ENCODE data around the gene ADCY1. TPM values are rescaled to one million over a fixed set of nuclear protein-coding genes. Genes with fewer than 3 reads are reported as not detected.

The ADCY1 gene
- total RNA-seq, 1 donor from 2014 or later, result 6.6 TPM

GRCh38 chr7:45686441-45687184, 112.4 kb downstream of the ADCY1 start:
- DNase-seq (ENCODE audit: low read depth), result no peak
- no peak for TF ChIP-seq CTCF (IDR thresholded peaks at IDR 0.05; ENCODE audit: insufficient read depth, low read length, poor library complexity, severe bottlenecking)

GRCh38 chr7:45687185-45687560, 113.0 kb downstream of the ADCY1 start:
- Histone ChIP-seq H3K4me3 (ENCODE audit: low read depth, low read length) (no peak overlapping the region), H3K27me3 (ENCODE audit: control insufficient read depth, insufficient read depth, low read length) (no peaks in the 10 kb centered on the region), H3K36me3 (ENCODE audit: control insufficient read depth, insufficient read depth, low read length) (no peaks in the 10 kb centered on the region)
- TF ChIP-seq CTCF (IDR thresholded peaks at IDR 0.05; ENCODE audit: insufficient read depth, low read length, poor library complexity, severe bottlenecking), result no peak
- DNase-seq (ENCODE audit: low read depth), result no peak

More at GRCh38 chr7:45686441-45687184, 112.4 kb downstream of the ADCY1 start:
- H3K36me3 ChIP-seq (ENCODE audit: control insufficient read depth, insufficient read depth, low read length), result no peaks in the 10 kb centered on the region
- H3K4me3 ChIP-seq (ENCODE audit: low read depth, low read length), result no peak overlapping the region
- no peaks in the 10 kb centered on the region for H3K27me3 ChIP-seq (ENCODE audit: control insufficient read depth, insufficient read depth, low read length)

GRCh38 chr7:45687721-45688120, 113.6 kb downstream of the ADCY1 start:
- H3K27me3 ChIP-seq (ENCODE audit: control insufficient read depth, insufficient read depth, low read length), result no peaks in the 10 kb centered on the region
- DNase-seq (ENCODE audit: low read depth), result no peak
- H3K36me3 ChIP-seq (ENCODE audit: control insufficient read depth, insufficient read depth, low read length), result no peaks in the 10 kb centered on the region
- no peak for TF ChIP-seq CTCF (IDR thresholded peaks at IDR 0.05; ENCODE audit: insufficient read depth, low read length, poor library complexity, severe bottlenecking)
- H3K4me3 ChIP-seq (ENCODE audit: low read depth, low read length), result no peak overlapping the region

- Histone ChIP-seq H3K27me3 (ENCODE audit: control insufficient read depth, insufficient read depth, low read length) (no peaks in the 10 kb centered on the region), H3K4me3 (ENCODE audit: low read depth, low read length) (no peak overlapping the region), H3K36me3 (ENCODE audit: control insufficient read depth, insufficient read depth, low read length) (no peaks in the 10 kb centered on the region)
- DNase-seq (ENCODE audit: low read depth), result no peak
- TF ChIP-seq CTCF (IDR thresholded peaks at IDR 0.05; ENCODE audit: insufficient read depth, low read length, poor library complexity, severe bottlenecking), result no peak
These were observed 114.2 kb downstream of the ADCY1 start for GRCh38 chr7:45688382-45688781.

- TF ChIP-seq CTCF (IDR thresholded peaks at IDR 0.05; ENCODE audit: insufficient read depth, low read length, poor library complexity, severe bottlenecking), result no peak
- peak; percentile 18 for DNase-seq (ENCODE audit: low read depth)
- no peaks in the 10 kb centered on the region for H3K36me3 ChIP-seq (ENCODE audit: control insufficient read depth, insufficient read depth, low read length)
- no peaks in the 10 kb centered on the region for H3K27me3 ChIP-seq (ENCODE audit: control insufficient read depth, insufficient read depth, low read length)
- H3K4me3 ChIP-seq (ENCODE audit: low read depth, low read length), result no peak overlapping the region
These were observed 115.0 kb downstream of the ADCY1 start for GRCh38 chr7:45689011-45689796.
